Panc1 (cell line): ENCODE data around the gene ANO4. TPM values are rescaled to one million over a fixed set of nuclear protein-coding genes. Genes with fewer than 3 reads are reported as not detected.

Source experiments
- ATAC-seq: fragments of 200-7000 bp; cut with Tn5 transposase; 2 replicates; pipeline ENCODE4 v1.9.1; 2020; ENCODE audit warnings: mild to moderate bottlenecking, moderate library complexity
- BruUV-seq: library from RNA; stranded (reverse); fragments of 400-500 nt; replicated peaks from 2 replicates; lab custom pipeline; 2021; lab: Mats Ljungman, UMichigan
- CTCF ChIA-PET: fragments of 300-600 bp; sonication (Branson Sonifier 250); formaldehyde crosslinking; loops from one replicate; lab custom pipeline; 2022; ENCODE audit warnings: antibody characterized with exemption; lab: Charles Lee
- POLR2A ChIA-PET: fragments of 300-600 bp; sonication (Branson Sonifier 250); formaldehyde crosslinking; loops from one replicate; lab custom pipeline; 2022; ENCODE audit warnings: antibody characterized with exemption; lab: Charles Lee
- DNase-seq: peaks from one replicate; pipeline ENCODE4 v3.0.0-alpha.2; 2010; ENCODE audit warnings: low read depth, low spot score
- H3K27ac ChIP-seq: 2 replicates; pipeline ENCODE4 v1.5.1; 2011; ENCODE audit warnings: mild to moderate bottlenecking, low read length, inconsistent platforms
- H3K27me3 ChIP-seq: fragments of 200-500 bp; sonication (Bioruptor generic); 2 replicates; pipeline ENCODE4 v1.6.0; 2014; ENCODE audit warnings: low read length, inconsistent platforms; ENCODE audit not compliant: control insufficient read depth, insufficient read depth
- H3K36me3 ChIP-seq: fragments of 200-500 bp; sonication (Bioruptor generic); 2 replicates; pipeline ENCODE4 v1.5.1; 2014; ENCODE audit warnings: inconsistent platforms, mild to moderate bottlenecking, low read length, moderate library complexity; ENCODE audit not compliant: control insufficient read depth, insufficient read depth
- H3K4me1 ChIP-seq: 2 replicates; pipeline ENCODE4 v1.5.1; 2011; ENCODE audit warnings: inconsistent platforms, mild to moderate bottlenecking, low read length, moderate library complexity; ENCODE audit not compliant: control insufficient read depth, insufficient read depth
- H3K4me3 ChIP-seq, 2 experiments: 2 replicates each; pipeline ENCODE4 v1.5.1; 2011 to 2012; ENCODE audit warnings: low read depth in 2 of 2, low read length in 2 of 2, mild to moderate bottlenecking in 2 of 2, inconsistent platforms in 1 of 2, moderate library complexity in 1 of 2
- H3K9me3 ChIP-seq: fragments of 200-500 bp; sonication (Bioruptor generic); 2 replicates; pipeline ENCODE4 v1.5.1; 2014; ENCODE audit warnings: low read depth, mild to moderate bottlenecking, inconsistent platforms, low read length, moderate library complexity; ENCODE audit not compliant: control insufficient read depth, insufficient read depth
- POLR2AphosphoS5 ChIP-seq: IDR thresholded peaks from 2 replicates; pipeline ENCODE4 v1.6.1; 2012; ENCODE audit warnings: mild to moderate bottlenecking, low read depth, low read length, moderate library complexity
- SIN3A ChIP-seq: IDR thresholded peaks from 2 replicates; pipeline ENCODE4 v1.6.1; 2012; ENCODE audit warnings: low read depth, mild to moderate bottlenecking, low read length, moderate library complexity, borderline replicate concordance; ENCODE audit not compliant: insufficient read depth
- TCF7L2 ChIP-seq: IDR thresholded peaks from 2 replicates; pipeline ENCODE4 v1.6.1; 2011; ENCODE audit warnings: mild to moderate bottlenecking, low read depth, low read length, inconsistent platforms
- in situ Hi-C: cut with HindIII; loops from 2 replicates; pipeline ENCODE4 v1.10.0; 2016; ENCODE audit warnings: low sequenced_read_pairs, low pct_unique_long_range_greater_than_20kb
- intact Hi-C: fragments of 100-400 bp; cut with micrococcal nuclease; formaldehyde crosslinking; loops from one replicate; pipeline ENCODE4 v1.10.0; 2022; ENCODE audit not compliant: unreplicated experiment
- total RNA-seq: library from RNA; stranded (reverse); gene quantifications from one replicate; pipeline ENCODE4 v1.2.1, GENCODE V29; 2021; ENCODE audit not compliant: unreplicated experiment
- TF ChIP-seq, protein P1 (sequence below), 2 experiments: IDR thresholded peaks; 2 replicates each; pipeline ENCODE4 v1.6.1; 2011 to 2012; ENCODE audit warnings: low read depth in 2 of 2, control low read depth in 1 of 2, low read length in 1 of 2, mild to moderate bottlenecking in 1 of 2, moderate library complexity in 1 of 2; ENCODE audit not compliant: insufficient read depth in 1 of 2
- TF ChIP-seq, protein P2 (sequence below): fragments of 450-650 bp; IDR thresholded peaks from 2 replicates; pipeline ENCODE4 v1.5.1; 2017; ENCODE audit warnings: mild to moderate bottlenecking

The ANO4 gene
- total RNA-seq, 1 experiment from 2014 or later = not detected

DNA sequence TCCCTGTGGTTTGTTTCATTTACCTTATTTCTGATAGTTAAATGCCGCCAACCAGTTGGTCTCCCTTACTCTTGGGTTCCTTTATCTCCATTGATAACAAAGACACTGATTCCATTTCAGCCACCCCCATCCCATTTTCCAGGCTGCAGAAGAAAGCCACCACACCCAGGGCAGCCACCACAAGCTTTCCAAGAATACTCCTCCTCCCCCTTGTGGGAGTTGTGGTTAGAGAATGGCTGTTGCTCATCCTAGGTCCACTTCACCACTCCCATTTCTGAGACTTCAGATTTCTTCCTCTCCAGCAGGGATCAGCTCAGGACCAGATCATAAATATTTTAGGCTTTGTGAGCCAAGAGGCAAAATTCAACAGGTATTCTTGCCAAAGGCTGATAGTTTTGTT, 73.9 kb downstream of the ANO4 start:
- in situ Hi-C loops (no loop called here), intact Hi-C loops (no loop called here)
- Histone ChIP-seq H3K27me3 (no peaks in the 10 kb centered on the region), H3K36me3 (no peaks in the 10 kb centered on the region; the same call in 1 of the 2 replicates), H3K4me1 (no peaks in the 10 kb centered on the region), H3K4me3 (no peak overlapping the region), H3K9me3 (no peaks in the 10 kb centered on the region), H3K27ac (no peak overlapping the region)
- TF ChIP-seq, protein P1, sequence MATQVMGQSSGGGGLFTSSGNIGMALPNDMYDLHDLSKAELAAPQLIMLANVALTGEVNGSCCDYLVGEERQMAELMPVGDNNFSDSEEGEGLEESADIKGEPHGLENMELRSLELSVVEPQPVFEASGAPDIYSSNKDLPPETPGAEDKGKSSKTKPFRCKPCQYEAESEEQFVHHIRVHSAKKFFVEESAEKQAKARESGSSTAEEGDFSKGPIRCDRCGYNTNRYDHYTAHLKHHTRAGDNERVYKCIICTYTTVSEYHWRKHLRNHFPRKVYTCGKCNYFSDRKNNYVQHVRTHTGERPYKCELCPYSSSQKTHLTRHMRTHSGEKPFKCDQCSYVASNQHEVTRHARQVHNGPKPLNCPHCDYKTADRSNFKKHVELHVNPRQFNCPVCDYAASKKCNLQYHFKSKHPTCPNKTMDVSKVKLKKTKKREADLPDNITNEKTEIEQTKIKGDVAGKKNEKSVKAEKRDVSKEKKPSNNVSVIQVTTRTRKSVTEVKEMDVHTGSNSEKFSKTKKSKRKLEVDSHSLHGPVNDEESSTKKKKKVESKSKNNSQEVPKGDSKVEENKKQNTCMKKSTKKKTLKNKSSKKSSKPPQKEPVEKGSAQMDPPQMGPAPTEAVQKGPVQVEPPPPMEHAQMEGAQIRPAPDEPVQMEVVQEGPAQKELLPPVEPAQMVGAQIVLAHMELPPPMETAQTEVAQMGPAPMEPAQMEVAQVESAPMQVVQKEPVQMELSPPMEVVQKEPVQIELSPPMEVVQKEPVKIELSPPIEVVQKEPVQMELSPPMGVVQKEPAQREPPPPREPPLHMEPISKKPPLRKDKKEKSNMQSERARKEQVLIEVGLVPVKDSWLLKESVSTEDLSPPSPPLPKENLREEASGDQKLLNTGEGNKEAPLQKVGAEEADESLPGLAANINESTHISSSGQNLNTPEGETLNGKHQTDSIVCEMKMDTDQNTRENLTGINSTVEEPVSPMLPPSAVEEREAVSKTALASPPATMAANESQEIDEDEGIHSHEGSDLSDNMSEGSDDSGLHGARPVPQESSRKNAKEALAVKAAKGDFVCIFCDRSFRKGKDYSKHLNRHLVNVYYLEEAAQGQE (IDR thresholded peaks at IDR 0.05; ENCODE audit: insufficient read depth in 1 of 2, low read depth in 2 of 2, low read length in 1 of 2) = no peak
- TF ChIP-seq POLR2AphosphoS5 = no peak
- no peak for TF ChIP-seq SIN3A
- TF ChIP-seq TCF7L2 = no peak
- TF ChIP-seq, protein P2, sequence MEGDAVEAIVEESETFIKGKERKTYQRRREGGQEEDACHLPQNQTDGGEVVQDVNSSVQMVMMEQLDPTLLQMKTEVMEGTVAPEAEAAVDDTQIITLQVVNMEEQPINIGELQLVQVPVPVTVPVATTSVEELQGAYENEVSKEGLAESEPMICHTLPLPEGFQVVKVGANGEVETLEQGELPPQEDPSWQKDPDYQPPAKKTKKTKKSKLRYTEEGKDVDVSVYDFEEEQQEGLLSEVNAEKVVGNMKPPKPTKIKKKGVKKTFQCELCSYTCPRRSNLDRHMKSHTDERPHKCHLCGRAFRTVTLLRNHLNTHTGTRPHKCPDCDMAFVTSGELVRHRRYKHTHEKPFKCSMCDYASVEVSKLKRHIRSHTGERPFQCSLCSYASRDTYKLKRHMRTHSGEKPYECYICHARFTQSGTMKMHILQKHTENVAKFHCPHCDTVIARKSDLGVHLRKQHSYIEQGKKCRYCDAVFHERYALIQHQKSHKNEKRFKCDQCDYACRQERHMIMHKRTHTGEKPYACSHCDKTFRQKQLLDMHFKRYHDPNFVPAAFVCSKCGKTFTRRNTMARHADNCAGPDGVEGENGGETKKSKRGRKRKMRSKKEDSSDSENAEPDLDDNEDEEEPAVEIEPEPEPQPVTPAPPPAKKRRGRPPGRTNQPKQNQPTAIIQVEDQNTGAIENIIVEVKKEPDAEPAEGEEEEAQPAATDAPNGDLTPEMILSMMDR = no peak
- CTCF ChIA-PET = no interaction called here
- DNase-seq (no peak), ATAC-seq (no peak)
- no TSS peak for BruUV-seq
- POLR2A ChIA-PET = no interaction called here

DNA sequence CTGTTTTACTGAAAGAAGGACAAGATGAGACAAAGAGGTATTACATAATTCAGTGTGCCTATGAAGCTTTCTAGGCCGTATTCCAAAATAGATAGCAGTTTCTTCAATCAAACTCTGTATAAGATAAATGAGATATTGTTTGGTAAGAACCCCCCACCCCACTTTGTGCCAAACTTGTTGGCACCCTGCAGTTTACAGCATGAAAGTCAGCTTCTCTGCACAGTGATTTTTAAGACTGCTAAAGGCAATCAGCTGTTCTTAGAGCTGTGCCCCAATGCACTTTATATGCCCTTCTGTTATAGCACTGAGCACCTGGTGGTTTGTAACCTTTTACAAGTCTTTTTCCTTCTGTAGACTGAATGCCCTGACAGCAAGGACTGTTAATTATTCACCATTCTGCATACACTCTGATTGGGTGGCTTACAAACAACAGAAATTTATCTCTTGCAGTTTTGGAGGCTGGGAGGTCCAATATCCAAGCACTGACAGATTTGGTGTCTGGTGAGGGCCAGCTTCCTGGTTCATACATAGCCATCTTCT, 76.7 kb downstream of the ANO4 start:
- in situ Hi-C loops = no loop called here
- CTCF ChIA-PET = interaction anchor here (0.6 kb wide), 1 partner anchor 920 kb away, joined by 3 read pairs; no protein-coding TSS in a partner anchor
- ATAC-seq = no peak

DNA sequence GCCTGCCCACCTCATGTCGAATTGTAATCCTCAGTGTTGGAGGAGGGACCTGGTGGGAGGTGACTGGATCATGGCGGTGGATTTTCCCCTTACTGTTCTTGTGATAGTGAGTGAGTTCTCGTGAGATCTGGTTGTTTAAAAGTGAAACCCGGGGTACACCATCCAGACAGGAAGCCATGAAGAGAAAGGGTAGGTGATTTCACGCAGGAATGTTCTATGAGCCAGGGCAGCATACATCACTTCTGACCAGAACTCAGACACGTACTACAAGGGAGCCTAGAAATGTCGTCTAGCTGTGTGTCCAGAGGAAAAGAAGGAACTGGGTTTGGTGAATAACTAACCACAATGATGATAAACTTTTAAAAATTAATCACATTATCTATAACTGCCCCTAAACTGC, 80.6 kb downstream of the ANO4 start:
- in situ Hi-C loops (no loop called here), intact Hi-C loops (no loop called here)
- POLR2A ChIA-PET = no interaction called here
- no peak for ATAC-seq
- CTCF ChIA-PET = no interaction called here
- no peak overlapping the region for H3K4me3 ChIP-seq
- no peaks in the 10 kb centered on the region for H3K9me3 ChIP-seq
- H3K27me3 ChIP-seq = no peaks in the 10 kb centered on the region
- no peak for DNase-seq
- TF ChIP-seq, protein P1 (IDR thresholded peaks at IDR 0.05; ENCODE audit: insufficient read depth in 1 of 2, low read depth in 2 of 2, low read length in 1 of 2) = no peak
- TF ChIP-seq TCF7L2 (no peak), POLR2AphosphoS5 (no peak), SIN3A (no peak)
- TF ChIP-seq, protein P2 = no peak
- no TSS peak for BruUV-seq
- H3K36me3 ChIP-seq = no peaks in the 10 kb centered on the region; the same call in 1 of the 2 replicates
- no peak overlapping the region for H3K27ac ChIP-seq
- no peaks in the 10 kb centered on the region for H3K4me1 ChIP-seq

More for the DNA sequence above, 76.7 kb downstream of the ANO4 start:
- no peak for TF ChIP-seq TCF7L2
- TF ChIP-seq POLR2AphosphoS5 = no peak
- no peak for TF ChIP-seq SIN3A
- intact Hi-C loops = no loop called here
- Histone ChIP-seq H3K4me1 (no peaks in the 10 kb centered on the region), H3K9me3 (no peaks in the 10 kb centered on the region), H3K36me3 (no peaks in the 10 kb centered on the region; the same call in 1 of the 2 replicates), H3K4me3 (no peak overlapping the region), H3K27ac (no peak overlapping the region), H3K27me3 (no peaks in the 10 kb centered on the region)
- no TSS peak for BruUV-seq
- POLR2A ChIA-PET = no interaction called here
- DNase-seq = no peak
